Transverse colon (tissue), 4 donors: Measurements from ENCODE around the gene UQCC5. TPM values are rescaled to one million over a fixed set of nuclear protein-coding genes. Genes with fewer than 3 reads are reported as not detected.

ENCODE experiments used
- DNase-seq: peaks from one replicate; pipeline ENCODE4 v3.0.0-alpha.2; 2019
- H3K27ac ChIP-seq, 4 donors: fragments of 200-600 bp; sonication (generic); 2 replicates each; pipeline ENCODE4 v1.5.1; 2016 to 2018; ENCODE audit warnings: inconsistent platforms in 4 of 4
- H3K27me3 ChIP-seq: fragments of 200-600 bp; sonication (generic); 2 replicates; pipeline ENCODE4 v1.5.1; 2017; ENCODE audit warnings: inconsistent platforms
- H3K36me3 ChIP-seq, 4 donors: fragments of 200-600 bp; sonication (generic); 2 replicates each; pipeline ENCODE4 v1.5.1; 2017 to 2019; ENCODE audit warnings: inconsistent platforms in 4 of 4
- H3K4me1 ChIP-seq, 4 donors: fragments of 200-600 bp; sonication (generic); 2 replicates each; pipeline ENCODE4 v1.5.1; 2017 to 2020; ENCODE audit warnings: inconsistent platforms in 4 of 4
- H3K4me3 ChIP-seq, 4 donors: fragments of 200-600 bp; sonication (generic); 1 replicate in 1 of 4; 2 replicates in 3 of 4; pipeline versions ENCODE4 v1.5.1 to v1.6.1; 2017 to 2019; ENCODE audit warnings: inconsistent platforms in 4 of 4
- H3K9me3 ChIP-seq, 2 donors: fragments of 200-600 bp; sonication (generic); 2 replicates each; pipeline ENCODE4 v1.5.1; 2017 to 2019; ENCODE audit warnings: inconsistent platforms in 2 of 2
- CTCF ChIP-seq, 5 experiments: fragments of 200-600 bp in 3 of 5; fragments of 450-650 bp in 2 of 5; sonication (generic) in 3 of 5; IDR thresholded peaks; 1 replicate in 2 of 5; 2 replicates in 3 of 5; pipeline ENCODE4 v1.5.1; 2016 to 2017; ENCODE audit warnings: antibody characterized with exemption in 5 of 5, inconsistent platforms in 3 of 5, mild to moderate bottlenecking in 2 of 5, moderate library complexity in 1 of 5
- EP300 ChIP-seq: sonication (generic); formaldehyde crosslinking; IDR thresholded peaks from one replicate; pipeline ENCODE4 v1.6.1; 2017; ENCODE audit warnings: antibody characterized with exemption, low read depth
- POLR2A ChIP-seq: fragments of 450-650 bp; IDR thresholded peaks from one replicate; pipeline ENCODE4 v1.6.1; 2016; ENCODE audit warnings: antibody characterized with exemption, mild to moderate bottlenecking, moderate library complexity
- POLR2AphosphoS5 ChIP-seq, 3 donors: sonication (generic); formaldehyde crosslinking; IDR thresholded peaks; one replicate each; pipeline ENCODE4 v1.6.1; 2016; ENCODE audit warnings: antibody characterized with exemption in 3 of 3
- WGBS, 2 donors: methylation state at CpG; one replicate each; pipeline ENCODE4 v1.1.5; 2018; ENCODE audit warnings: low coverage in 1 of 2; 5-methylcytosine and 5-hydroxymethylcytosine counted together
- in situ Hi-C, 4 donors: fragments of 200-750 bp; cut with MboI; loops; one replicate each; pipeline versions ENCODE4 v1.15.0 to v1.15.1; 2017; ENCODE audit warnings: low sequenced_read_pairs in 3 of 4, low pct_ligation_motif_present in 1 of 4, low pct_unique_long_range_greater_than_20kb in 1 of 4
- intact Hi-C: fragments of 100-400 bp; cut with DNase I; formaldehyde crosslinking; loops from one replicate; pipeline ENCODE4 v1.15.1; 2023; ENCODE audit warnings: low total_unique reads
- total RNA-seq, 4 donors: library from RNA; depleted of rRNA; stranded (reverse); fragments of >200 nt; gene quantifications; one replicate each; pipeline ENCODE4 v1.1.0, GENCODE V29; 2016

Gene UQCC5
- total RNA-seq, 4 donors from 2014 or later: 2.6 to 22.1 (median 4.0) TPM; not detected in 1

GRCh38 chr3:52555056-52555455 lies 18.7 kb downstream of the UQCC5 start:
- TF ChIP-seq POLR2AphosphoS5 (IDR thresholded peaks at IDR 0.05): no peak
- TF ChIP-seq EP300: no peak
- Histone ChIP-seq H3K4me3 (no peak overlapping the region), H3K4me1 (no peaks in the 10 kb centered on the region), H3K9me3 (no peaks in the 10 kb centered on the region), H3K27ac (no peak overlapping the region), H3K27me3 (no peaks in the 10 kb centered on the region), H3K36me3 (peaks cover 0 to 50% (median 14%) of the 10 kb centered on the region in 4 donors)
- 91% methylated on average over 1 of the region's 1 CpG; no CpG with 5 or more reads in 1 of the 2 donors for WGBS, 2 donors
- in situ Hi-C loops: no loop called here
- no peak for DNase-seq
- intact Hi-C loops: no loop called here

GRCh38 chr3:52557011-52557960 lies 20.9 kb downstream of the UQCC5 start:
- Histone ChIP-seq H3K27ac (no peak overlapping the region), H3K27me3 (no peaks in the 10 kb centered on the region), H3K36me3 (peaks cover 0 to 62% (median 18%) of the 10 kb centered on the region in 4 donors), H3K4me1 (no peaks in the 10 kb centered on the region), H3K4me3 (no peak overlapping the region), H3K9me3 (no peaks in the 10 kb centered on the region)
- intact Hi-C loops: no loop called here
- in situ Hi-C loops: no loop called here
- no peak for TF ChIP-seq EP300
- WGBS, 2 donors: 87 to 96% methylated on average over 8 to 9 of the region's 9 CpGs
- DNase-seq: no peak

- Histone ChIP-seq H3K36me3 (peaks cover 0 to 73% (median 24%) of the 10 kb centered on the region in 4 donors), H3K27me3 (no peaks in the 10 kb centered on the region), H3K4me3 (no peak overlapping the region), H3K4me1 (no peaks in the 10 kb centered on the region), H3K9me3 (no peaks in the 10 kb centered on the region), H3K27ac (no peak overlapping the region)
- WGBS, 2 donors: 86 to 93% methylated on average over 5 of the region's 5 CpGs
- TF ChIP-seq POLR2A (no peak), POLR2AphosphoS5 (IDR thresholded peaks at IDR 0.05) (no peak), CTCF (IDR thresholded peaks at IDR 0.05) (no peak), EP300 (no peak)
- in situ Hi-C loops: no loop called here
- intact Hi-C loops: no loop called here
- no peak for DNase-seq
Observed at GRCh38 chr3:52558436-52558835, 22.0 kb downstream of the UQCC5 start.

GRCh38 chr3:52561028-52561747 lies 24.8 kb downstream of the UQCC5 start:
- DNase-seq: no peak
- intact Hi-C loops (no loop called here), in situ Hi-C loops (no loop called here)
- Histone ChIP-seq H3K27ac (no peak overlapping the region), H3K4me1 (no peaks in the 10 kb centered on the region), H3K4me3 (no peak overlapping the region), H3K9me3 (no peaks in the 10 kb centered on the region), H3K36me3 (peaks cover 0 to 63% (median 27%) of the 10 kb centered on the region in 4 donors), H3K27me3 (no peaks in the 10 kb centered on the region)
- TF ChIP-seq POLR2AphosphoS5 (IDR thresholded peaks at IDR 0.05): no peak
- WGBS, 2 donors: 75 to 78% methylated on average over 4 of the region's 4 CpGs

GRCh38 chr3:52563984-52564383 lies 27.6 kb downstream of the UQCC5 start:
- WGBS, 2 donors: 96 to 100% methylated on average over 2 of the region's 2 CpGs
- no peaks in the 10 kb centered on the region for H3K9me3 ChIP-seq
- intact Hi-C loops: no loop called here
- peaks cover 0 to 3% (median 0%) of the 10 kb centered on the region in 4 donors for H3K4me1 ChIP-seq
- H3K27me3 ChIP-seq: no peaks in the 10 kb centered on the region
- H3K27ac ChIP-seq: no peak overlapping the region
- no peak overlapping the region for H3K4me3 ChIP-seq
- in situ Hi-C loops: no loop called here
- peaks cover 0 to 45% (median 22%) of the 10 kb centered on the region in 4 donors for H3K36me3 ChIP-seq
- DNase-seq: no peak
- TF ChIP-seq EP300 (no peak), POLR2AphosphoS5 (IDR thresholded peaks at IDR 0.05) (no peak), CTCF (IDR thresholded peaks at IDR 0.05) (no peak), POLR2A (no peak)
